Peyer's patch (tissue), 4 donors: ENCODE data around the gene B4GALT5. TPM values are rescaled to one million over a fixed set of nuclear protein-coding genes. Genes with fewer than 3 reads are reported as not detected.

ENCODE experiments used
- DNase-seq, 3 donors: peaks; one replicate each; pipeline ENCODE4 v3.0.0-alpha.2; 2017 to 2019
- H3K27ac ChIP-seq, 4 donors: fragments of 200-600 bp; sonication (generic); one replicate each; pipeline ENCODE4 v1.5.1; 2016 to 2019
- H3K27me3 ChIP-seq, 2 donors: fragments of 200-600 bp; sonication (generic); one replicate each; pipeline ENCODE4 v1.5.1; 2019
- H3K36me3 ChIP-seq, 3 donors: fragments of 200-600 bp; sonication (generic); one replicate each; pipeline ENCODE4 v1.5.1; 2016 to 2019
- H3K4me1 ChIP-seq, 4 donors: fragments of 200-600 bp; sonication (generic); one replicate each; pipeline ENCODE4 v1.5.1; 2016 to 2019
- H3K4me3 ChIP-seq, 4 donors: fragments of 200-600 bp; sonication (generic); 1 replicate in 3 of 4; 2 replicates in 1 of 4; pipeline ENCODE4 v1.5.1; 2016 to 2019; ENCODE audit warnings: mild to moderate bottlenecking in 1 of 4
- H3K9me3 ChIP-seq, 4 donors: fragments of 200-600 bp; sonication (generic); one replicate each; pipeline ENCODE4 v1.5.1; 2016 to 2019; ENCODE audit warnings: mild to moderate bottlenecking in 1 of 4
- POLR2A ChIP-seq, 2 donors: fragments of 450-650 bp; IDR thresholded peaks; one replicate each; pipeline ENCODE4 v1.5.1; 2017; ENCODE audit warnings: antibody characterized with exemption in 2 of 2, mild to moderate bottlenecking in 2 of 2, moderate library complexity in 2 of 2
- total RNA-seq, 4 donors: library from RNA; depleted of rRNA; stranded (reverse); fragments of >200 nt; gene quantifications; one replicate each; pipeline ENCODE4 v1.1.0, GENCODE V29; 2016
- TF ChIP-seq, protein P1 (sequence below), 6 experiments: fragments of 450-650 bp in 4 of 6; fragments of 200-600 bp in 2 of 6; sonication (generic) in 1 of 6; IDR thresholded peaks; one replicate each; pipeline ENCODE4 v1.5.1; 2017 to 2019; ENCODE audit warnings: antibody characterized with exemption in 6 of 6, mild to moderate bottlenecking in 3 of 6, moderate library complexity in 1 of 6

Gene B4GALT5
- total RNA-seq, 4 donors from 2014 or later, result 8.3 to 24.5 (median 19.3) TPM

GRCh38 chr20:49649672-49650071 lies 64.0 kb downstream of the B4GALT5 start:
- TF ChIP-seq, protein P1, sequence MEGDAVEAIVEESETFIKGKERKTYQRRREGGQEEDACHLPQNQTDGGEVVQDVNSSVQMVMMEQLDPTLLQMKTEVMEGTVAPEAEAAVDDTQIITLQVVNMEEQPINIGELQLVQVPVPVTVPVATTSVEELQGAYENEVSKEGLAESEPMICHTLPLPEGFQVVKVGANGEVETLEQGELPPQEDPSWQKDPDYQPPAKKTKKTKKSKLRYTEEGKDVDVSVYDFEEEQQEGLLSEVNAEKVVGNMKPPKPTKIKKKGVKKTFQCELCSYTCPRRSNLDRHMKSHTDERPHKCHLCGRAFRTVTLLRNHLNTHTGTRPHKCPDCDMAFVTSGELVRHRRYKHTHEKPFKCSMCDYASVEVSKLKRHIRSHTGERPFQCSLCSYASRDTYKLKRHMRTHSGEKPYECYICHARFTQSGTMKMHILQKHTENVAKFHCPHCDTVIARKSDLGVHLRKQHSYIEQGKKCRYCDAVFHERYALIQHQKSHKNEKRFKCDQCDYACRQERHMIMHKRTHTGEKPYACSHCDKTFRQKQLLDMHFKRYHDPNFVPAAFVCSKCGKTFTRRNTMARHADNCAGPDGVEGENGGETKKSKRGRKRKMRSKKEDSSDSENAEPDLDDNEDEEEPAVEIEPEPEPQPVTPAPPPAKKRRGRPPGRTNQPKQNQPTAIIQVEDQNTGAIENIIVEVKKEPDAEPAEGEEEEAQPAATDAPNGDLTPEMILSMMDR (IDR thresholded peaks at IDR 0.05), result no peak
- no peak for TF ChIP-seq POLR2A (IDR thresholded peaks at IDR 0.05)
- peaks cover 0 to 78% (median 0%) of the 10 kb centered on the region in 3 donors for H3K36me3 ChIP-seq

DNA sequence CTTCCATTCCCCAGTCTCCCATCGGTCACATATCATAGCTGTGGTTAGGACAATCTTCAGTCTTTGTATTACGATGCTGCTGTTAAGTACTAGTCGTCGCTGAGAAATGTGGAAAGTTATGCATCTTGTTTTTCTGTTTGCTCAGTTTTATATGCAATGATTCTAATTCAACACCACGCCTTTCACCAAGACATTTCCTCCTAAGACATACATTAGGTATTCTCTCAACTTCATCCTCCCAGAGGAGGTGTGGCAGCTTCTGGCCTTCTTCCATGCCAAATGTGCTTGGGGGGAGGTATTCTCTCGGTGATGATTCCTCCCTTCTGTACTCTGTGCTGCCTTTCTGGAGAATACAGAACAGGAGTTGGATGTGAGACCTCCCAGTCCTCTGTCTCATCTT lies 66.1 kb downstream of the B4GALT5 start:
- peaks cover 0 to 74% (median 0%) of the 10 kb centered on the region in 3 donors for H3K36me3 ChIP-seq
- no peak for DNase-seq
- H3K4me1 ChIP-seq, result peaks cover 0 to 7% (median 0%) of the 10 kb centered on the region in 4 donors
- no peak overlapping the region for H3K4me3 ChIP-seq
- no peaks in the 10 kb centered on the region for H3K27me3 ChIP-seq
- no peak for TF ChIP-seq POLR2A (IDR thresholded peaks at IDR 0.05)
- TF ChIP-seq, protein P1 (IDR thresholded peaks at IDR 0.05), result no peak
- no peaks in the 10 kb centered on the region for H3K9me3 ChIP-seq
- no peak overlapping the region for H3K27ac ChIP-seq

More at GRCh38 chr20:49649672-49650071, 64.0 kb downstream of the B4GALT5 start:
- Histone ChIP-seq H3K9me3 (no peaks in the 10 kb centered on the region), H3K4me3 (no peak overlapping the region), H3K27ac (no peak overlapping the region), H3K4me1 (no peaks in the 10 kb centered on the region), H3K27me3 (no peaks in the 10 kb centered on the region)
- no peak for DNase-seq

DNA sequence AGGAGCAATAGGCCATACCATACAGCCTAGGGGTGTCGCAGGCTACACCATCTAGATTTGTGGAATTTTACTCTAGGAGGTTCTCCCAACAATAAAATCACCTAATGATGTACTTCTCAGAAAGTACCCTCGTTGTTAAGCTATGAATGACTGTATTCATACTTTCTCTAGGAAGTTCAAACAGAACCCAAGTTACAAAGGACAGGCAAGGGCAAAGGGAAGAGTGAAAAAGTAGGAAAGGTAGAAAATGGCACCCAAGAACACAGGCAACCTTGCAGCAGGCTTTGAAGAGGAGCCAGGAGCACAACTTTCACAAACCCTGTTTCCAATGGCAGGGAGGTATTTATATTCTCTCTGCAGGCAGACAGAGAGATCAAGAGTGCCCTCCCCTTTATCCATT lies 67.2 kb downstream of the B4GALT5 start:
- H3K4me1 ChIP-seq, result peaks cover 0 to 12% (median 0%) of the 10 kb centered on the region in 4 donors
- H3K4me3 ChIP-seq, result no peak overlapping the region
- no peaks in the 10 kb centered on the region for H3K27me3 ChIP-seq
- no peak for DNase-seq
- no peak for TF ChIP-seq POLR2A (IDR thresholded peaks at IDR 0.05)
- TF ChIP-seq, protein P1 (IDR thresholded peaks at IDR 0.05), result no peak
- no peak overlapping the region for H3K27ac ChIP-seq
- no peaks in the 10 kb centered on the region for H3K9me3 ChIP-seq
- peaks cover 0 to 76% (median 0%) of the 10 kb centered on the region in 3 donors for H3K36me3 ChIP-seq

GRCh38 chr20:49646126-49646525 lies 67.6 kb downstream of the B4GALT5 start:
- peaks cover 0 to 80% (median 0%) of the 10 kb centered on the region in 3 donors for H3K36me3 ChIP-seq
- H3K4me1 ChIP-seq, result peaks cover 0 to 12% (median 0%) of the 10 kb centered on the region in 4 donors
- DNase-seq, result no peak
- no peaks in the 10 kb centered on the region for H3K9me3 ChIP-seq
- H3K27me3 ChIP-seq, result no peaks in the 10 kb centered on the region
- TF ChIP-seq, protein P1 (IDR thresholded peaks at IDR 0.05), result no peak
- no peak for TF ChIP-seq POLR2A (IDR thresholded peaks at IDR 0.05)
- no peak overlapping the region for H3K27ac ChIP-seq
- no peak overlapping the region for H3K4me3 ChIP-seq

DNA sequence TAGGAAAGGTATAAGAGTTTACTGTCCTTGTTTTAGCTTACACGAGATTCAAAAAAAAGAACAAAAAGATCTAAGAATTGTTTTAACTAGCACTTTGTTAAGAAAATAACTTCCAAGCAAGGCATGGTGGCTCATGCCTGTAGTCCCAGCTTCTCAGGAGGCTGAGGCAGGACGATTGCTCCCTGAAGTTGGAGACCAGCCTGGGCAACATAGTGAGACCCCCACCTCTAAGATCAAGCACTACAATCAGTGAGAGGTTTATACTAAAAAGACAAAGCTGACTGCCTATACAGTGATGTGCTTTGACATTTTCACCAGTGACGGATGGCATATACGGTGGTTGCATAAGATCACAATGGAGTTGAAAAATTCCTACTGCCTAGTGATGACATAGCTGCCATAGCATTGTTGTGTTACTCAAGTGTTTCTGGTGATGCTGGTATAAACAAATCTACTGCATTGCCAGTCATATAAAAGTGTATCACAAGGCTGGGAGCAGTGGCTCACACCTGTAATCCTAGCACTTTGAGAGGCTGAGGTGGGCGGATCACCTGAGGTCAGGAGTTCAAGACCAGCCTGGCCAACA lies 68.6 kb downstream of the B4GALT5 start:
- peaks cover 0 to 91% (median 0%) of the 10 kb centered on the region in 3 donors for H3K36me3 ChIP-seq
- TF ChIP-seq, protein P1 (IDR thresholded peaks at IDR 0.05), result no peak
- no peak for TF ChIP-seq POLR2A (IDR thresholded peaks at IDR 0.05)
- DNase-seq, result no peak
- H3K27me3 ChIP-seq, result no peaks in the 10 kb centered on the region
- H3K27ac ChIP-seq, result no peak overlapping the region
- H3K4me1 ChIP-seq, result peaks cover 0 to 12% (median 0%) of the 10 kb centered on the region in 4 donors
- H3K4me3 ChIP-seq, result no peak overlapping the region
- no peaks in the 10 kb centered on the region for H3K9me3 ChIP-seq
